GM18498 (cell line): ENCODE results near the gene PXDC1.
"Not testable (repeated sequence)": the region's sequence is repeated elsewhere in the genome, so short reads cannot be mapped to it uniquely, and the experiment has no call there.

Experiments used
- ATAC-seq: cut with Tn5 transposase; IDR thresholded peaks from one replicate; pipeline ENCODE4 v1.9.1; 2021; ENCODE audit warnings: mild to moderate bottlenecking, moderate library complexity; ENCODE audit not compliant: unreplicated experiment

The PXDC1 gene

GRCh38 chr6:3784423-3784822 lies 32.9 kb upstream of the PXDC1 start:
- ATAC-seq: no peak

- ATAC-seq: no peak
Measured at GRCh38 chr6:3782876-3783832, 31.6 kb upstream of the PXDC1 start.

DNA sequence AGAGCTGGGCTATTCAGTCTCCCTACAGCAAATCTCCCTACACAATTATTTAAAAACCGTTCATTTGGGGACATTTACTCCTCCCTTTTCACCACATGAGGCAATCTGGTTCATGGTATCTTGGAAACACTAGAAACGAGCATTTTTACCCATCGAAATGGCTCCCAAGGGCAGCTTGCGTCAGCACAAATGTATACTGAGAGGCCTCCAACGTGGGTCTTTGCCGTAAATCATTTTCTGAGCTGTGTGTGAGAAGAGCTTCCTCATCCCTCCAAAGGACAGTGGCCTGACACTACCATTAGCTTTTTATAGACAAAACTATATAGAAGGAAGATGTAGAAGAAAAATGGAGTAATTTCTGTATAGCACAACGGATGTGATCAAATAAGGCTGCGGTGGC lies 30.0 kb upstream of the PXDC1 start:
- no peak for ATAC-seq

DNA sequence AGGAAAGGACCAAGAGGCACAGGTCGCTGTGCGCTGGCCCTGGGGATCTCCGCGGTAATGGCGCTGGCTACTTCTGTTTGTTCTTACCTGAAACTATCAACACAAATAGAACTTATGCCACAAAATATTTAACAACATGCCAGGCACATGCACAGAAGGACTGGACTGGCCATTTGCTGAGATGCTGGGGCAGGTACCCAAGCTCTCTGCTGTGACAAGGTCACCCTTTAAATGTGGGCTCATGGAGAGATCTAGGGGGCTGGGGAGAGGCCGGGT lies 28.0 kb upstream of the PXDC1 start:
- ATAC-seq: no peak

DNA sequence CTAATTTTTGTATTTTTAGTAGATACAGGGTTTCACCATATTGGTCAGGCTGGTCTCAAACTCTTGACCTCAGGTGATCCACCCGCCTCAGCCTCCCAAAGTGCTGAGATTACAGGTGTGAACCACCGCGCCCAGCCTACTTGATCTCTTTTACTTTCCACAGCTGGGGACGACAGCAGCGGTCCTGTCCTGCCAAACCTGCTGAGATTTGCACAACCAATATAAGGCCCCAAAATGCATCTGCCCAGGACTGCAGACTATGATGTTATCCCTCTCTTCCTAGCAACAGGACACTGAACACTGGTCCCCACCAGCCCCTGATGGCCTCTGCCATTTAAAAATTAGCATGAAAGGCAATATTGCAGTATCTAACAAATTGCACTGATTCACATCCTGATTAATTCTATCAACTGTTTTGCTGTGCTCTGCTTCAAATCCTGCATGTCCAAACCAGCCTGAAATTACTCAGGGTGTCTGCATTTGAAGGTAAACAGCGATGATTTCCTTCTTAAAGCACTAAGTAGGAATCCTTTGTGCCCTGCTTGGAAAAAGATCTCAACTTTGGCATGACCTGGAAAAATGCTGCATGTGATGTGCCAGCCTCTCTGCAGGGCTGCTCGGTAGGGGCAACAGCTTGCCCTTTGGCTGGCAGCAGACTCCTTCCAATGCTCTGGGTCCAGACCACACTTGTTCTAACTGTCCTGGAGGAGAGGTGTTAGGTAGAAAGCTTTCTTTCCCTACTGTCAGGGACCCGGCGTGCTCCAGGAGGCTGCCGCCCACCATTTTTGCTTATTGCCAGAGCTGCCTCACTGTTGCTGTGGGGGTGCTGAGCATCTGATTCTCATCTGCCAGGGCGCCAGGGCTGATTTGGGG lies 27.4 kb upstream of the PXDC1 start:
- ATAC-seq: no peak

GRCh38 chr6:3777730-3778461 lies 26.4 kb upstream of the PXDC1 start:
- no peak for ATAC-seq

- no peak for ATAC-seq
Measured at GRCh38 chr6:3776881-3777507, 25.5 kb upstream of the PXDC1 start.

DNA sequence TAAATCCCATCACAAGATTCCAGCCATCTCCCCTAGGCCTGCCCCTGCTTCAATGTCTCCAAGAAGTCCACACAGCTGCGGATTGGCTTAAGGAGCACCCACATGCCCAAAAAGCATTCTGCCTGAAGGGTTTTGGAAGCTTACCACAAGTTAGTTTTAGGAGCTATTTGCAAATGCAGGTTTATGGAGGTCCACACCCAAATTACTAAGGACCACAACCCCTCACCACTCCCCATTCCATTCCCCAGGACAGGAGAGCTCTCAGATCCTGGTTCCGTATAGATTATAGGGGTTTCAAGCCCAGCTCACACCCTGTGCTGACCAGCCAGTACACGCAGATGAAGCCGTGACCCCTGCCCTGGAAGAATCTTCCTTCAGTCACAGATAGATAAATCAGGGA lies 24.3 kb upstream of the PXDC1 start:
- no peak for ATAC-seq

DNA sequence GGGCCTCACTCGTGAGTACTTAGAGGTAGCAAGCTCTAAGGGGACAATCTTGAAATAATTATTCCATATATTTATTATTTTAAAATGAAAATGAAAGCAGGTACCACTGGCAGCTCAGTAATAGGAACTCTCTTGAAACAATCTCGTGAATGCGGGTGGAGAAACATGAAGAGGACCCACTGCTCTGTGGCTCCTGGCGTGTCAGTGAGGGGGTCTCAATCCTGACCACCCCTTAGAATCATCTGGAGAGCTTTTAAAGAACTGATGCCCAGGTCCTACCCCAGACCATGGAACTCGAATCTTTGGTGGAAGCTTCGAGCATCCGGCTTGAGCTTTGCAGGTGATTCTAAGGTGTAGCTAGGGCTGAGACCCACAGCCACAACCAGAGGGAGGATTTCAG lies 23.9 kb upstream of the PXDC1 start:
- ATAC-seq: no peak

DNA sequence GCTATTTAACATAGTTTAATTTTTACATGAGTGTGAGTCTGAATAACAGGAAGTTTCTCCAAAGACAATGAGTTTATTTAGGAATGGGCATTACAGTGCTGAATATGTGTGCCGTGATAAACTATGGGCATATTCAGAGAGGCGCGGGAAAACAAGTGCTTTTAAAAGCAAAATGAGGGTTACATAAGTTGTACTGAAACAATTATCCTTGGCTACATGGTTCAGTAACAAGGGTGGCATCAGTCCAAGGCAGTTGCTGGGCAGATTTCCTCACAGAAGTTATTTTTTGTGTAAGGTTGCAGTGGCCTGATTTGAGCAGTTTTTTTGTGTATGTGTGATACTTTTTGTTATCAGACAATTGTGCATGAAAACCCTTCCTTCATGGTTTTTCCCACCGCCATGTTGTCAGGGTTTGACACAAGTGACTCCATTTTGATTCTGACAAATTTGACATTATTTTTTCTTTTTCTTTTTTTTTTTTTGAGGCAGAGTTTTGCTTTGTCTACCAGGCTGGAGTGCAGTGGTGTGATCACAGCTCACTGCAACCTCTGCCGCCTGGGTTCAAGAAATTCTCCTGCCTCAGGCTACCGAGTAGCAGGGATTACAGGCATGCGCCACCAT lies 22.3 kb upstream of the PXDC1 start:
- no peak for ATAC-seq

GRCh38 chr6:3772127-3772999 lies 20.9 kb upstream of the PXDC1 start:
- ATAC-seq: not testable (repeated sequence)

- ATAC-seq: no peak
Measured at GRCh38 chr6:3771407-3772011, 20.0 kb upstream of the PXDC1 start.

- ATAC-seq: no peak
Measured at GRCh38 chr6:3770023-3770720, 18.7 kb upstream of the PXDC1 start.

- ATAC-seq: no peak
Measured at GRCh38 chr6:3769610-3770009, 18.1 kb upstream of the PXDC1 start.

DNA sequence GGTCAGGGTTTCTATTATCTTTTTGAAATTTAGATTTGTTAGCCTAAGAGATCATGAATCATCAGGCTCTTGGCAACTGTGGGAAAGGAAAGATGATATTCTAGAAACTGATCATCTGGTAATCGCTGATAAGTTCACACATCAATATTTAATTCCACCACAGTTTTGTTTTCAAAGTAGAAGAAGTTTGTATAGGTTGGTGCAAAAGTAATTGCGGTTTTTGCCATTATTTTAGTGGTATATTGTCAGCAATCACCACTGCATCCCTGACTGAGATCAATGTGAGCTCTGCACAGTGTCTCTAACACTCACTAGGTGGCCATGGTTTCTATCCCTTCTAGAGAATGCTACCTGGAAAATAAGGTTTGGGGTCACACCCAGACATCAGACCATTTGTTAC lies 17.0 kb upstream of the PXDC1 start:
- no peak for ATAC-seq

DNA sequence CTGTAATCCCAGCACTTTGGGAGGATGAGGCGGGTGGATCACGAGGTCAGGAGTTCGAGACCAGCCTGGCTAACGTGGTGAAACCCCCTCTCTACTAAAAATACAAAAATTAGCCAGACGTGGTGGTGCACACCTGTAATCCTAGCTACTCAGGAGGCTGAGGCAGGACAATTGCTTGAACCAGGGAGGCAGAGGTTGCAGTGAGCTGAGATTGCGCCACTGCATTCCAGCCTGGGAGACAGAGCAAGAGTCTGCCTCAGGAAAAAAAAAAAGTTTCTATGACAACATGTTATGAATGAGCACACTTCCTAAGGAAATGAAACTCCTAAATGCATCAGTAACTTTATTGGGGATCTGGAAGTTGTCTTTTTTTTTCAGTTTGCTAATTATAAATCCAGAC lies 16.0 kb upstream of the PXDC1 start:
- ATAC-seq: not testable (repeated sequence)

- no peak for ATAC-seq
Measured at GRCh38 chr6:3766214-3766613, 14.7 kb upstream of the PXDC1 start.

DNA sequence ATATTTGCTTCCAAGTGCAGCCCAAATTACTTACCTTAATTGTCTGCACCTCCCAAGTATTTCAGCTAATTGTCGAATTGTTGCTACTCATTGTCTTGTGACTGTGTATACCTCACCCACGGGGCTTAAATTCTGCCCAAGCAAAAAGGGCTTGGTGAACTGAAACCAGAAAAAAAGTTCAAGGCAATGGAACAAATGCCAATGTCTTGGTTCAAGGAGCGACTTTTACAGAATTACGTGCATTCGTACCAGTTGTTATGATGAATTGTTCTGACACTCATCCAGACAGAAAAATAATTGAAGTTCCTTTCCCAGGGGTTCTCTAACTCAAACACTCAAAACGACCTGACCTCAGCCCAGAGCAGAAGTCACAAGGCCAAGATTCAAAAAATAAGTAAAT lies 13.9 kb upstream of the PXDC1 start:
- no peak for ATAC-seq
